HEK293 (cell line): ENCODE data around the gene ARHGAP24.

Experiments used
- CTCF ChIA-PET: fragments of 350-600 bp; formaldehyde crosslinking; extraction: SDS; loops from one replicate; lab custom pipeline; 2021; ENCODE audit warnings: antibody characterized with exemption; lab: Yijun Ruan, JAX
- POLR2A ChIA-PET: fragments of 300-600 bp; formaldehyde crosslinking; extraction: SDS; loops from one replicate; lab custom pipeline; 2020; ENCODE audit warnings: antibody characterized with exemption, inconsistent platforms; lab: Yijun Ruan, JAX
- H3K27ac ChIP-seq: fragments of 200-500 bp; sonication (Bioruptor generic); 2 replicates; pipeline ENCODE4 v1.5.1; 2014; ENCODE audit warnings: low read depth, low read length, control low read depth, inconsistent platforms; ENCODE audit errors: extremely low read depth
- H3K36me3 ChIP-seq, 2 experiments: fragments of 200-500 bp in 1 of 2; sonication (Bioruptor generic) in 1 of 2; 1 replicate in 1 of 2; 2 replicates in 1 of 2; pipeline ENCODE4 v1.5.1; 2014 to 2017; ENCODE audit warnings: inconsistent platforms in 2 of 2, low read length in 2 of 2; ENCODE audit not compliant: control insufficient read depth in 2 of 2, insufficient read depth in 1 of 2
- H3K4me1 ChIP-seq: fragments of 200-500 bp; sonication (Bioruptor generic); 2 replicates; pipeline ENCODE4 v1.5.1; 2014; ENCODE audit warnings: mild to moderate bottlenecking, low read length, inconsistent platforms; ENCODE audit not compliant: control insufficient read depth, insufficient read depth
- H3K4me3 ChIP-seq: 2 replicates; pipeline ENCODE4 v1.5.1; 2011; ENCODE audit warnings: low read depth, mild to moderate bottlenecking, control low read depth, low read length, moderate library complexity
- H3K9me3 ChIP-seq: fragments of 200-500 bp; sonication (Bioruptor generic); 2 replicates; pipeline ENCODE4 v1.5.1; 2014; ENCODE audit warnings: low read depth, low read length, inconsistent platforms; ENCODE audit not compliant: control insufficient read depth, insufficient read depth
- HOXD13 ChIP-seq: sonication (generic); formaldehyde crosslinking; IDR thresholded peaks from 2 replicates; pipeline ENCODE4 v1.8.0; 2022; ENCODE audit warnings: missing genetic modification reagents, borderline replicate concordance
- SCRT2 ChIP-seq: fragments of 450-650 bp; formaldehyde crosslinking; IDR thresholded peaks from 2 replicates; pipeline ENCODE4 v1.5.1; 2016; ENCODE audit warnings: missing biosample characterization, missing genetic modification characterization
- ZBTB1 ChIP-seq: fragments of 450-650 bp; formaldehyde crosslinking; IDR thresholded peaks from 2 replicates; pipeline ENCODE4 v1.5.1; 2016; ENCODE audit warnings: missing biosample characterization, missing genetic modification characterization
- ZNF157 ChIP-seq: fragments of 450-650 bp; formaldehyde crosslinking; IDR thresholded peaks from 2 replicates; pipeline ENCODE4 v1.5.1; 2016; ENCODE audit warnings: missing biosample characterization, missing genetic modification characterization
- ZNF311 ChIP-seq: fragments of 450-650 bp; formaldehyde crosslinking; IDR thresholded peaks from 2 replicates; pipeline ENCODE4 v1.5.1; 2017; ENCODE audit warnings: missing biosample characterization, missing genetic modification characterization, borderline replicate concordance
- ZNF394 ChIP-seq: fragments of 450-650 bp; formaldehyde crosslinking; IDR thresholded peaks from 2 replicates; pipeline ENCODE4 v1.5.1; 2016; ENCODE audit warnings: missing biosample characterization, missing genetic modification characterization, mild to moderate bottlenecking, moderate library complexity, borderline replicate concordance
- ZNF48 ChIP-seq: fragments of 450-650 bp; formaldehyde crosslinking; IDR thresholded peaks from 2 replicates; pipeline ENCODE4 v1.5.1; 2016; ENCODE audit warnings: missing biosample characterization, missing genetic modification characterization
- ZNF555 ChIP-seq: fragments of 450-650 bp; formaldehyde crosslinking; conservative IDR thresholded peaks from 2 replicates; pipeline ENCODE4 v1.5.1; 2017; ENCODE audit warnings: missing biosample characterization, mild to moderate bottlenecking, missing genetic modification characterization, inconsistent platforms
- ZNF664 ChIP-seq: fragments of 450-650 bp; formaldehyde crosslinking; IDR thresholded peaks from 2 replicates; pipeline ENCODE4 v1.5.1; 2016; ENCODE audit warnings: missing biosample characterization, missing genetic modification characterization
- ZNF701 ChIP-seq: fragments of 450-650 bp; formaldehyde crosslinking; IDR thresholded peaks from 2 replicates; pipeline ENCODE4 v1.5.1; 2016; ENCODE audit warnings: missing biosample characterization, missing genetic modification characterization
- ZNF747 ChIP-seq: fragments of 450-650 bp; formaldehyde crosslinking; IDR thresholded peaks from 2 replicates; pipeline ENCODE4 v1.5.1; 2016; ENCODE audit warnings: missing biosample characterization, missing genetic modification characterization
- ZNF768 ChIP-seq: fragments of 450-650 bp; formaldehyde crosslinking; IDR thresholded peaks from 2 replicates; pipeline ENCODE4 v1.5.1; 2018; ENCODE audit warnings: missing biosample characterization, mild to moderate bottlenecking, missing genetic modification characterization
- TF ChIP-seq, protein P1 (sequence below): fragments of 450-650 bp; formaldehyde crosslinking; IDR thresholded peaks from 2 replicates; pipeline ENCODE4 v1.5.1; 2016; ENCODE audit warnings: missing biosample characterization, missing genetic modification characterization, borderline replicate concordance
- TF ChIP-seq, protein P2 (sequence below): fragments of 450-650 bp; formaldehyde crosslinking; IDR thresholded peaks from 2 replicates; pipeline ENCODE4 v1.5.1; 2016; ENCODE audit warnings: missing biosample characterization, missing genetic modification characterization, low read depth
- TF ChIP-seq, protein P3 (sequence below): fragments of 450-650 bp; formaldehyde crosslinking; IDR thresholded peaks from 2 replicates; pipeline ENCODE4 v1.5.1; 2016; ENCODE audit warnings: missing biosample characterization, missing genetic modification characterization
- TF ChIP-seq, protein P4 (sequence below): fragments of 450-650 bp; IDR thresholded peaks from 2 replicates; pipeline ENCODE4 v1.5.1; 2018; ENCODE audit warnings: missing biosample characterization, missing genetic modification characterization

Gene ARHGAP24

DNA sequence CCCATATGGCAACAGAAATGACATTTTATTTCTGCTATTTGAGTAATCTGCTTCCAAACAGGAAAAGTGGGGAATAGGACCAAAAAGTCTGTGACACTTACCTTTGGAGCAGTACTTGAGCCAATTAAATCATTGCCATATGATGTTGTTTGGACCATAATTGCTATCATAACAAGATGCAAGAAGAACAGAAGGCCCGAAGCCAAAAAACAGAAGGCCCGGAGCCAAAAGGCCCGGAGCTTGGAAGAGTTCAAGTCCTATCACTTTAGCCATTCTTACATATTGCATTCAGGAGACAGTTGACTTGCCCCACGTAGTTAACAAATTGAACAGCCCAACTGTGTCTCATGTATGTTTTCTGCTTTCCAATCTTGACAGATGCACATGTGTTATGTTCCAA, 285.6 kb downstream of the ARHGAP24 start:
- H3K9me3 ChIP-seq = no peaks in the 10 kb centered on the region
- no peak for TF ChIP-seq ZNF555 (tag by site-specific recombination)
- no peak for TF ChIP-seq HOXD13 (CRISPR knock-in tag)
- TF ChIP-seq, protein P1, sequence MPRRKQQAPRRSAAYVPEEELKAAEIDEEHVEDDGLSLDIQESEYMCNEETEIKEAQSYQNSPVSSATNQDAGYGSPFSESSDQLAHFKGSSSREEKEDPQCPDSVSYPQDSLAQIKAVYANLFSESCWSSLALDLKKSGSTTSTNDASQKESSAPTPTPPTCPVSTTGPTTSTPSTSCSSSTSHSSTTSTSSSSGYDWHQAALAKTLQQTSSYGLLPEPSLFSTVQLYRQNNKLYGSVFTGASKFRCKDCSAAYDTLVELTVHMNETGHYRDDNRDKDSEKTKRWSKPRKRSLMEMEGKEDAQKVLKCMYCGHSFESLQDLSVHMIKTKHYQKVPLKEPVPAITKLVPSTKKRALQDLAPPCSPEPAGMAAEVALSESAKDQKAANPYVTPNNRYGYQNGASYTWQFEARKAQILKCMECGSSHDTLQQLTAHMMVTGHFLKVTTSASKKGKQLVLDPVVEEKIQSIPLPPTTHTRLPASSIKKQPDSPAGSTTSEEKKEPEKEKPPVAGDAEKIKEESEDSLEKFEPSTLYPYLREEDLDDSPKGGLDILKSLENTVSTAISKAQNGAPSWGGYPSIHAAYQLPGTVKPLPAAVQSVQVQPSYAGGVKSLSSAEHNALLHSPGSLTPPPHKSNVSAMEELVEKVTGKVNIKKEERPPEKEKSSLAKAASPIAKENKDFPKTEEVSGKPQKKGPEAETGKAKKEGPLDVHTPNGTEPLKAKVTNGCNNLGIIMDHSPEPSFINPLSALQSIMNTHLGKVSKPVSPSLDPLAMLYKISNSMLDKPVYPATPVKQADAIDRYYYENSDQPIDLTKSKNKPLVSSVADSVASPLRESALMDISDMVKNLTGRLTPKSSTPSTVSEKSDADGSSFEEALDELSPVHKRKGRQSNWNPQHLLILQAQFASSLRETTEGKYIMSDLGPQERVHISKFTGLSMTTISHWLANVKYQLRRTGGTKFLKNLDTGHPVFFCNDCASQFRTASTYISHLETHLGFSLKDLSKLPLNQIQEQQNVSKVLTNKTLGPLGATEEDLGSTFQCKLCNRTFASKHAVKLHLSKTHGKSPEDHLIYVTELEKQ (tag by site-specific recombination) = no peak
- H3K36me3 ChIP-seq = no peaks in the 10 kb centered on the region
- ChIA-PET CTCF (interaction anchor here (0.8 kb wide), 1 partner anchor 186 kb away, joined by 3 read pairs; no protein-coding TSS in a partner anchor), POLR2A (no interaction called here)
- no peak overlapping the region for H3K4me3 ChIP-seq
- H3K4me1 ChIP-seq = no peaks in the 10 kb centered on the region
- no peak overlapping the region for H3K27ac ChIP-seq

DNA sequence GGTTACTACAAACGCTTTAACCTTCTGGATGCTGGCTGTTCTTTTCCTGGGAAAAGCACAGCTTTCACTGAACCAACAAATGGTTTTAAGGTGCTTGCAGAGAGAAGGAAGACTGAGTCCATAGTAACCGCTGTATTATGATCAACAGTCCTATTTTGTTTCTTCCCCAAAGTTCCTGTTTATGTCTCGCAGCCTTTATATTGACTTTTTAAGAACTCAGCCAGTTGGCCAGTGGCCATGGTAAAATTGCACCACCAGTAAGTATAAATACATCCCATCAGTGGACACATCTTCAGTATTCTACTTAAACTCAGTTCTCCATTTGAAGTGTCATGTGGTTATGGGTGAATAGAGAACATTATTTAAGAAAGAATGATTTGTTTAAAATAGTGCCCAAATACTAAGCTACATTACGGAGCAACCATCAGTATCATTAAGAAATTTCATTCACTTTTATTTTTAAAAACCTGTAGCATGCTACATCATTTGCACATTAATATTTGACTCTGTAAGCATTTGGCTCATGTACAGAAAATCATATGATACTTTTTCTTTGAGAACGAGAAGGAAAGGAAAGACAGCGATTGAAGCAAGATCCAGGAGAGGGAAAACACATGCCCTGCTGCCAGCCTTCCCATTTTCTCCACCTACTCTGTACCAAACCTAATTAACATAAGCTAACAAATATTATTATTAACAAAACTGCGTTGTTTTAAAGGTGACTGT, 287.0 kb downstream of the ARHGAP24 start:
- H3K4me1 ChIP-seq = no peaks in the 10 kb centered on the region
- H3K4me3 ChIP-seq = no peak overlapping the region
- no peaks in the 10 kb centered on the region for H3K9me3 ChIP-seq
- ChIA-PET CTCF (interaction anchor here (0.8 kb wide), 1 partner anchor 18 kb away, joined by 3 read pairs; no protein-coding TSS in a partner anchor), POLR2A (no interaction called here)
- TF ChIP-seq ZNF747 (tag by site-specific recombination) (no peak), ZNF394 (tag by site-specific recombination) (no peak), ZNF768 (tag by site-specific recombination) (no peak), ZBTB1 (tag by site-specific recombination) (no peak), ZNF701 (tag by site-specific recombination) (no peak), ZNF664 (no peak), ZNF157 (no peak), SCRT2 (tag by site-specific recombination) (no peak), ZNF48 (tag by site-specific recombination) (no peak), ZNF311 (no peak)
- TF ChIP-seq, protein P2, sequence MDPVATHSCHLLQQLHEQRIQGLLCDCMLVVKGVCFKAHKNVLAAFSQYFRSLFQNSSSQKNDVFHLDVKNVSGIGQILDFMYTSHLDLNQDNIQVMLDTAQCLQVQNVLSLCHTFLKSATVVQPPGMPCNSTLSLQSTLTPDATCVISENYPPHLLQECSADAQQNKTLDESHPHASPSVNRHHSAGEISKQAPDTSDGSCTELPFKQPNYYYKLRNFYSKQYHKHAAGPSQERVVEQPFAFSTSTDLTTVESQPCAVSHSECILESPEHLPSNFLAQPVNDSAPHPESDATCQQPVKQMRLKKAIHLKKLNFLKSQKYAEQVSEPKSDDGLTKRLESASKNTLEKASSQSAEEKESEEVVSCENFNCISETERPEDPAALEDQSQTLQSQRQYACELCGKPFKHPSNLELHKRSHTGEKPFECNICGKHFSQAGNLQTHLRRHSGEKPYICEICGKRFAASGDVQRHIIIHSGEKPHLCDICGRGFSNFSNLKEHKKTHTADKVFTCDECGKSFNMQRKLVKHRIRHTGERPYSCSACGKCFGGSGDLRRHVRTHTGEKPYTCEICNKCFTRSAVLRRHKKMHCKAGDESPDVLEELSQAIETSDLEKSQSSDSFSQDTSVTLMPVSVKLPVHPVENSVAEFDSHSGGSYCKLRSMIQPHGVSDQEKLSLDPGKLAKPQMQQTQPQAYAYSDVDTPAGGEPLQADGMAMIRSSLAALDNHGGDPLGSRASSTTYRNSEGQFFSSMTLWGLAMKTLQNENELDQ = no peak
- TF ChIP-seq, protein P3, sequence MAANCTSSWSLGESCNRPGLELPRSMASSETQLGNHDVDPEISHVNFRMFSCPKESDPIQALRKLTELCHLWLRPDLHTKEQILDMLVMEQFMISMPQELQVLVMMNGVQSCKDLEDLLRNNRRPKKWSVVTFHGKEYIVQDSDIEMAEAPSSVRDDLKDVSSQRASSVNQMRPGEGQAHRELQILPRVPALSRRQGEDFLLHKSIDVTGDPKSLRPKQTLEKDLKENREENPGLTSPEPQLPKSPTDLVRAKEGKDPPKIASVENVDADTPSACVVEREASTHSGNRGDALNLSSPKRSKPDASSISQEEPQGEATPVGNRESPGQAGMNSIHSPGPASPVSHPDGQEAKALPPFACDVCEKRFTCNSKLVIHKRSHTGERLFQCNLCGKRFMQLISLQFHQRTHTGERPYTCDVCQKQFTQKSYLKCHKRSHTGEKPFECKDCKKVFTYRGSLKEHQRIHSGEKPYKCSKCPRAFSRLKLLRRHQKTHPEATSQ (tag by site-specific recombination) = no peak
- TF ChIP-seq, protein P4, sequence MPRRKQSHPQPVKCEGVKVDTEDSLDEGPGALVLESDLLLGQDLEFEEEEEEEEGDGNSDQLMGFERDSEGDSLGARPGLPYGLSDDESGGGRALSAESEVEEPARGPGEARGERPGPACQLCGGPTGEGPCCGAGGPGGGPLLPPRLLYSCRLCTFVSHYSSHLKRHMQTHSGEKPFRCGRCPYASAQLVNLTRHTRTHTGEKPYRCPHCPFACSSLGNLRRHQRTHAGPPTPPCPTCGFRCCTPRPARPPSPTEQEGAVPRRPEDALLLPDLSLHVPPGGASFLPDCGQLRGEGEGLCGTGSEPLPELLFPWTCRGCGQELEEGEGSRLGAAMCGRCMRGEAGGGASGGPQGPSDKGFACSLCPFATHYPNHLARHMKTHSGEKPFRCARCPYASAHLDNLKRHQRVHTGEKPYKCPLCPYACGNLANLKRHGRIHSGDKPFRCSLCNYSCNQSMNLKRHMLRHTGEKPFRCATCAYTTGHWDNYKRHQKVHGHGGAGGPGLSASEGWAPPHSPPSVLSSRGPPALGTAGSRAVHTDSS (tag by site-specific recombination) = no peak
- no peaks in the 10 kb centered on the region for H3K36me3 ChIP-seq
- no peak overlapping the region for H3K27ac ChIP-seq
